ENCODE measurements around the gene MEI1.

The MEI1 gene

DNA sequence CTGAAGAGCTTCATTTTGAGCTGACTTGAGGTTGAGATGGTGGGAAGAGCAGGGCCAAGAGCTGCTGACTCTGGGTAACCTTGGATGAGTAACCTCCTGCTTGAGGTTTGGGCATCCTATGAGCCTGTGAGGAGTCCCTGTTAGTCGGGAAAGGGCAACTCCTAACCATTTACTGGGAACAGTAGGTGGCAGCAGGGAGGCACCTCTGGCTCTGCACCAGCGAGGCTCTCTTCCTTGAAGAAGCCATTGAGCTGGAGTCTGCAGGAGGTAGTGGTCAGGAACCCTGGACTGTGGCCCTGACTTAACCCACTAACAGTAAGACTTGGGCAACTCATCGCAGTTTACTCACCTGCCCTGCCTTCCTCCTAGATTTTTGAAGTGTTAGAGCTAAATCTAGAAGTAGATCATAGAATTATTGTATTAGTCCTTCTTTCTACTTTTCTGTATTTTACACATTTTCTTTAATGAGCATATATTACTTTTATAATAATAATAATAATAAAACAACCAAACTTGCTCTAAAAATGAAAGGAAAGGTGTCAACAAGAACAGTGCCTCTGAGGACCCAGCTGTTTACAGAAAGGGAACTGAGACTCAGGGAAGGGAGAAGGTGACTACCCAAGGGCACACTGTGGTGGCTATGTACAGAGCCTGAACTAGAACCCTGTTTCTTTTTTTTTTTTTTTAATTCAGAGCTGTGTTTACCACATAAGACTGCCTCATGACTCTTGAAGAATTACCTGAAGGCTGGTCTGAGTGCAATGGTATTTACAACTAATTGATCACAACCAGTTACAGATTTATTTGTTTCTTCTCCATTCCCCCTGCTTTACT, 47.5 kb downstream of the MEI1 start:
- DNase-seq (ENCODE audit: low read depth): peak; percentile 61

DNA sequence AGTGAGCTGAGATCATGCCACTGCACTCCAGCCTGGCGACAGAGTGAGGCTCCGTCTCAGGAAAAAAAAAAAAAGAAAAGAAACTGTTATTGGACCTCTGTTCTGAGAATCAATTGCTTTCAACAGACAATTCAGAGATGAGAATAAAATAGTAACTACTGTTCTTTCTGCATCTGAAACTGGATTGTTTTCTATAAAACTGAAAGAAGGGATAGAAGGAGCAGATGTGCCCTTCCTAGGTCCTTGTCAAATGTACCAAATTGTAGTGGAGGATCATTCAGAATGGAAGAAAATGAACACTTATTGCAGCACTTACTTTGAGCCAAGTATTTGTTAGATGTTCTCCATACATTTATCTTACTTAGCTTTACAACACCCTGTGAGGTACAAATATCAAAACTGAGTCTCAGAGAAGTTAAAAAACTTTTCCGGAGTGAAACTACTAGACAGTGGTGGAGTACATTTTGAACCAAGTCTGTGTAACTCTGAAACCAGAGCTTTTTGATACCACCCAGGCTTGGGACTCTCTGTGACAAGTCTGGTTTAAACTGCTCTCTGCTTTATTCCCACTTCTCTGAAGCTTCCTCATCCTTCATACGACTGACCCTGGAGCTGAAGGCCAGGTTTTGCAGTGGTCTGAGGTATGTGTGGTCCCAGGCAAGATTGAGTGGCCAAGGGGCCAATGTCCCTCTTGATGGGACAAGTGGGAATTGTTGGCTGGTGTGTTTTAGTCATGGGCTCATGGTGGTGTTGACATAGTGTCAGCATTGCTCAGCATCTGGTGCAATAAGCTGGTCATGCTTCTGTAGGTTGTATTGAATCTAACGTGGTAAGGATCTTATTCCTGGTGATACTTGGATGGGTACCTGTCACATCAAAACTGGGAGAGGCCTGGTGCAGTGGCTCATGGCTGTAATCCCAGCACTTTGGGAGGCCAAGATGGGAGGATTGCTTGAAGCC, 53.0 kb downstream of the MEI1 start:
- no peak for DNase-seq (ENCODE audit: low read depth)

DNA sequence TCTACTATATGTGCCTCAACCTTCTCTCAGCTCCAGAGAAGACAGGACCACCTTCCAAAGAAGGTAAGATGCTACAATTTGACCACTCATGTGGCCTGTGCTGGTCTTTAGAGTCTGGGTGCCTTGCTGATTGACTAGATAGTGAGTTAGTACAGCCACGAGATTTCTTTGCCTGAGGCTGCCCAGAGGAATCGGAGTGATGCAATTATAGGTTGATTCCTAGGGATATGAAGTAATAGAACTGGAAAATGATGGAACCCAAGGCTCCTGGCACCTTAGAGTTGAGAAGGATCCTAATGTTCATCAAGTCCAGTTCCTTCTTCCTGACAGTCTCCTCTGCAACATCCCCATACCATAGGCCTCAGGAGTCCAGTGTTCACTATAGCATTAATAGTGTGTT, 54.7 kb downstream of the MEI1 start:
- no peak for DNase-seq (ENCODE audit: low read depth)

DNA sequence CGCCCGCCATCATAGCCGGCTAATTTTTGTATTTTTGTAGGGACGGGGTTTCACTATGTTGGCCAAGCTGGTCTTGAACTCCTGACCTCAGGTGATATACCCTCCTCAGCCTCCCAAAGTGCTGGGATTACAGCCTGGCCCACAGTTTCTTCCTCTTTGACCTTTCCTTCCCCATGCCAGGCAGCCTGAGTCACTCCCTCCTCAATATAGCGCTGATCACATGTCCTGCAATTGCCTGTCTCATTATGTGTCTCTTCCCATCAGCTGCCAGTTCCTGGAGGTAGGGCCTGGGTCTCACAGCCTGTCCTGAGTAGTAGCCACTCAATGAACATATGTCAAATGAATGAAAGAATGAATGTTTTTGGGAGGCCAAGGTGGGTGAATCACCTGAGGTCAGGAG, 58.2 kb downstream of the MEI1 start:
- DNase-seq (ENCODE audit: low read depth): no peak

DNA sequence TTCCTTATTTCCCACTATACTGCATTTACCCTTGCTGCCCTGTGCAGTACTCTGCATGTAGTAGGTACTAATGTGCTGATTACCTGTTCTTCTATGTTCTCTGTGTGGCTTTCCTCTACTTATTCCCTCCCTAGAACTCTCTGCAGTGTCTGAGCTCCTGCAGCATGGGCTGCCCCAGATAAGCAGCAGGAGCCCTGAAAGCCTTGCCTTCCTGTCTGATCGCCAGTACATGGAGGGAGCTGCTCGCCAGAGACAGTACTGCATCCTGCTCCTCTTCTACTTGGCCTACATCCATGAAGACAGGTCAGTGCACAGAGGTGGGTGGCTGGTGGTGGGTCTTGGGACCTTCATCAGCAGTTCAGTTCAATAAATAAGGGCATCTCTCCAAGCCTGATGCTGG, 58.9 kb downstream of the MEI1 start:
- DNase-seq (ENCODE audit: low read depth): no peak

DNA sequence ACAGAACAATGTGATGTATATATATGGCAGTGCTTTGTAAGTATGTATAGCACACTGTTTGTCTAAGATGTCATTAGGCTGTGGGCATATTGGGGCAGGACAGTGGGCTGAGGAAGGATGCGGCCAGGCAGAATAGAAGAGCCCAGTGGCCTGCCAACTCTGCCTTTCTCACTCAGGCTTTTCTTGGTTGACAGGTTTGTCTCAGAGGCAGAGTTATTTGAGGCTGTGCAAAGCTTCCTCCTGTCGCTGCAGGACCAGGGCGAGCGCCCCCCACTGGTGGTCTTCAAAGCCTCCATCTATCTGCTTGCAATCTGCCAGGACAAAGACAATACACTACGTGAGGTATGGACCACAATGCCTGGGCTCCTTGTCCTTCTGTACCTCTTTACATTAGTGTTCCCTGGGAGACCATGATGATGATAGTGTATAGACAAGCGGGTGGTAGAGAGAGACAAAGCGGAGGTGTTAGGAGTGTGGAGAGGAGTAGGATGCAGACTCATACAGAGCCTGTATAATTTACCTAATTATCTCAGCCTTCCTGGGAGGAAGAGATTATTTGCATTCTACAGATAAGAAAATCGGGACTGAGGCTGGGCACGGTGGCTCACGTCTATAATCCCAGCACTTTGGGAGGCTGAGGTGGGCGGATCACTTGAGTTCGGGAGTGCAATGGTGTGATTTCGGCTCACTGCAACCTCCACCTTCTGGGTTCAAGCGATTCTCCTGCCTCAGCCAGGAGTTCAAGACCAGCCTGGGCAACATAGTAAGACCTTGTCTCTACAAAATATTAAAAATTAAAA, 63.9 kb downstream of the MEI1 start:
- no peak for DNase-seq (ENCODE audit: low read depth)

DNA sequence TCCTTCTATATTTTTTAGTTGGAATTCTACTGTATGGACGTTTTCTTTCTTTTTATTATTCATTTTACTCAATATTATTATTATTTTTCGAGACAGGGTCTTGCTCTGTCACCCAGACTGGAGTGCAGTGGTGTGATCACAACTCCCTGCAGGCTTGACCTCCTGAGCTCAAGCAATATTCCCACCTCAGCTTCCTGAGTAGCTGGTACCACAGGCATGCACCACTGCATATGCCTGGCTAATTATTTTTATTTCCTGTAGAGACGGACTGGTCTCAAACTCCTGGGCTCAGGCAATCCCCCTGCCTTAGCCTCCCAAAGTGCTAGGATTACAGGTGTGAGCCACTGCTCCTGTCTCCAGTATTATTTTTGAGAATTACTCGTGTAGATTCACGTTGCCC, 67.2 kb downstream of the MEI1 start:
- no peak for DNase-seq (ENCODE audit: low read depth)

DNA sequence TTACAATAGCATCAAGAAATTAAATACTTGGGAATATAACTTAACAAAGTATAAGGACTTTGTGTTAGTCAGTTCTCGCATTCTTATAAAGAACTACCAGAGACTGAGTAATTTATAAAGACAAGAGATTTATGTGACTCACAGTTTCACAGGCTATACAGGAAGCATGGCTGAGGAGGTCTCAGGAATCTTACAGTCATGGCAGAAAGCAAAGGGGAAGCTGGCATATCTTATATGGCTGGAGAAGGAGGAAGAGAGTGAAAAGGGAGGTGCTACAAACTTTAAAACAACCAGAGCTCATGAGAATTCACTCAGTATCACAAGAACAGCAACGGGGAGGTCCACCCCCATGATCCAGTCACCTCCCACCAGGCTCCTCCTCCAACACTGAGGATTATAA, 69.1 kb downstream of the MEI1 start:
- no peak for DNase-seq (ENCODE audit: low read depth)

DNA sequence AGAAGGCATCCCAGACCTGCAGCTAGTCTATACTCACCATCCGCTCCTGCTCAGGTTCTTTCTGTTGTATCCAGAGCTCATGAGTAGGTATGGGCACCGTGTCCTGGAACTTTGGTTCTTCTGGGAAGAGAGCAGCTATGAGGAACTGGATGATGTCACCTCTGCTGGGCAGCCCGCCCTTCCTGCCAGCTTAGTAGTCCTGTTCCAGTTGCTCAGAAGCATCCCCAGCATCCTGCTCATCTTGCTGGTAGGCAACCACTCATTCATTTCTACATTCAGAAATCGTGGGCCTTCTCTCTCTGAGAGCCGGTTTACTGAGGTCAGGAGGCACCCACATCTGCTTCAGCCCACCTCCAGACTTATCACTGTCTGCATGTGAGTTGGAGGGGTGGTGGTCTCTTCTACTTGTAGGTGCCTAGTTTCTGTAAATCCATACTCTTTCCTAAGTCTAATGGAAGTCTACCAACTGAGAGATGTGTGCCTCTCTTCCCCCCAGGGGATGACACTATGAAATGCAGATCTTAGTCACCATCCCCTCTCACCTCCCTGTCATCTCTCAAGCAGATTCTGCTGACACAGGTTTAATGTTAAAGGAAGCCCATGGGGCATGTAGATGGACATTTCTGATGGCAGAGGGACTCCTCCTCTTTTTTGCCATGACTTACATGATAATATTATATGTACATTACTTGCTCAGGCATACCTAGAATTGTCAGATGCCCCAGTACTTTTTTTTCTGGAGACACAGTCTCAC, 71.6 kb downstream of the MEI1 start:
- DNase-seq (ENCODE audit: low read depth): no peak

DNA sequence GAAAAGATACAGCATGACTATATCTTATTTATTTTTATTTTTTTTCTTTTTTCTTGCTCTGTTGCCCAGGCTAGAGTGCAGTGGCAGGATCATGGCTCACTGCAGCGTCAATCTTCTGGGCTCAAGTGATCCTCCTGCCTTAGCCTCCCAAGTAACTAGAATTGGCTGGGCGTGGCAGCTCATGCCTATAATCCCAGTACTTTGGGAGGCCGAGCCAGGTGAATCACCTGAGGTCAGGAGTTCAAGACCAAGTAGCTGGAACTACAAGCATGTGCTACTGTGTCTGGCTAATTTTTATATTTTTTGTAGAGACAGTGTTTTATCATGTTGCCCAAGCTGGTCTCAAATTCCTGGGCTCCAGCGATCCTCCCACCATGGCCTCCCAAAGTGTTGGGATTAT, 72.9 kb downstream of the MEI1 start:
- DNase-seq (ENCODE audit: low read depth): no peak

DNA sequence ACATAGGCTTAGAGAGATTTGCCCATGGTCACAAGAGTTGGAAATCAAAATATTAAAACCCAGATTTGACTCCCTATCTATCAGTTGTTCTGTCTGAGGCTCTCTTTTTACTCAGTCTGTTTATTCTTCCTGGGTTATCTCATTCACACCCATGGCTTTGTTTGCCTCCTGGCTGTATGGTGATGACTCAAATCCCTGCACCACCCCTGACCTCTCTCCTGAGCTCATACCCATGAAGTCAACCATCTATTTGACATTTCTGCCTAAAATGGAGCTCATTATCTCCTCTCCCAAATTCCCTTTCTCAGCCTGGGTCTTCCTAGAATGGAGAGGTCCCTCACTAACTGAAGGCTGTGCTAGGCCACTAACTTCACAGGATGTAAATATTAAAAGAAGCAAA, 73.3 kb downstream of the MEI1 start:
- no peak for DNase-seq (ENCODE audit: low read depth)

DNA sequence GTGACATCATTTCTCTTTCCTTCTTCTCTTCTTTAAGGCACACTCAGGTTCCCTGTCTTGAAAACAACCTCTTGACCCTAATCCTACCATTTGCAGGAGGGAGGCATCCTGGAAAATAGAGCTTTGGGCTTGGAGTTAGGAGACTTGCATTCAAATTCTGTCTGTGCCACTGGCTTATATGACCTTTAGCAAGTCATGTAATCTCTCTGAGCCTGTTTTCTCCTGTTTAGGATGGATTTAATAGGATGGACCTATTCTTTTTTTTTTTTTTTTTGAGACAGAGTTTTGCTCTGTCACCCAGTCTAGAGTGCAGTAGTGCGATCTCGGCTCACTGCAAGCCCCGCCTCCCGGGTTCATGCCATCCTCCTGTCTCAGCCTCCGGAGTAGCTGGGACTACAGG, 76.0 kb downstream of the MEI1 start:
- no peak for DNase-seq (ENCODE audit: low read depth)

DNA sequence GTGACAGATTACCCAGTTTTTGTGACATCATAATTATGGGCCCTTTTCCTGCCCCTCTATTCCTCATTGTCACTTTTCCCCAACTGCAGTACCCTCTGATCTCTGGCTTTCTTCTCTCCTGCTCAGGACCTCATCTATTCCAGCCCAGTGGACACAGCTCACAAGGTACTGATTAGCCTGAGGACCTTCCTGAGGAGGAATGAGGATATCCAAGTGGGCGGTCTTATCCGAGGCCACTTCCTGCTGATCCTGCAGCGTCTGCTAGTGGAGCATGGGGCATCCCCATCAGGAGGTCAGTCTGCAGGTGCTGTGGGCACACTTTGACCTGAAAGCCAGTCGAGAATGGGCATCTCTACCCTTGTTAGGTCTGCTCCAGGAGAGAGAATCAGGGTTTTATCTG, 76.7 kb downstream of the MEI1 start:
- DNase-seq (ENCODE audit: low read depth): no peak

DNA sequence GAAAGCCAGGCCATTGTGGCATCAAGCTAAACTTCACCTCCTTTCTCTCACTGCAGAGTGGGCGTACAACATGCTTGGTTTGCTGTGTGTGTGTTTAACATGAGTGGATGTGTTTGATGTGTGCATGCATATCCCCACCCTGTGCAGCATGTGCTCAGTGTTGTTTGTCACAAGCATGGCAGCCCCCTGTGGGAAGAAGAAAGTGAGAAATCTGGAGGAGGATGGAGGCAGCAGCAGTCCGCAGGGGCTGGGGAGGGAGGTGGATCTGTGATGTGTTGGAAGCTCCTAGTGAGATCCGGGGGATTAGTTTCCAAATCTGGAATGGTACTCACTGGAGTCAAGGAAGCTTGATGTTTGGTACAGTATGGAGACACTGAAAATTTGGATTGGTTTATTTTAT, 77.1 kb downstream of the MEI1 start:
- no peak for DNase-seq (ENCODE audit: low read depth)

DNA sequence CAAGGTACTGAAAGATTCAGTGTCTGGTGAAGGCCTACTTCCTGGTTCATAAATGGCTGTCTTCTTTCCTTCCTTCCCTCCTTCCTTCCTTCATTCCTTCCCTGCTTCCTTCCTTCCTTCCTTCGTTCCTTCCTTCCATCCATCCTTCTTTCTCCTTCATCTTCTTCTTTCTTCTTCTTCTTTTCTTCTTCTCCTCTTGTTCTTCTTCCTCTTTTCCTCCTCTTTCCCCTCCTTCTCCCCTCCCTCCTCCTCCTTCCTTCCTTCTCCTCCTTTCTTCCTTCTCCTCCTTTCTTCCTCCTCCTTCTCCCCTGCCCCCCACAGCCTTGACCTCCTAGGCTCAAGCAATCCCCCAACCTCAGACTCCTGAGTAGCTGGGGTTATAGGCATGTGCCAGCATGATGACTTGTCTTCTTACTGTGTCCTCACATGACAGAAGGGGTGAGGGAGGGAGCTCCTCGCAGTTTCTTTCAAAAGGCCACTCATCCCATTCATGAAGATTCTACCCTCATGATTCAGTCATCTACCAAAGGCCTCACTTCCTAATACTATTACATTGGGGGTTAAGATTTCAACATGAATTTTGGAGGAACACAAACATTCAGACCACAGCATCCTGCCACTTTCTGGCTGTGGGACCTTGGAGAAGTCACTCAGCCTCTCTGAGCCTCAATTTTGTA, 78.6 kb downstream of the MEI1 start:
- no peak for DNase-seq (ENCODE audit: low read depth)

DNA sequence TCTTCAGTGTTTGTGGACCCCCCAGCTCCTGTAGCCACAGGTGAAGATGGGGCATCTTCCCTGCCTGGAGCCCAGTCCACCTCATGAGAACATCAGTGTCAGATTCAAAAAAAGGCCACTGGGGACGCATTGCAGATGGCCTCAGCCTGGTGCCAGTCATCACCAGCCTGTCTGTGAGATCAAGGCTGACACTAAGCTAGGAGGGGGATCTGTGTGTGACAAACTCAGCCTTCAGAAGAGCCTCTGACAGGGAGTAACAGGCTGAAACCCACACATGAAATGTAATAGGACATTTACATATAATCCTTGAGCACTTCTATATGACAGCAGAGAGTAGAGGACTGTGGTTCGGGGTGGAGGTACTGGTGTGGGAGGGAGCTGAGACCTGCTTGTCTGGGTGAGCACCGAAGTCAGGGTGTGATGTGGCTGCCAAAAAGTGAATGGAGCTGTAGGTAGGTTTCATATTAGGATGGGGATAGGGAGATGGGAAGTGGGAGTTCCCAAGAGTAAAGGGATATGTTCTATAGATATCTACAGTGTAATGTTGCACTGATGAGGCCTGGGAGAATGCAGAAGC, 80.7 kb downstream of the MEI1 start:
- no peak for DNase-seq (ENCODE audit: low read depth)

DNA sequence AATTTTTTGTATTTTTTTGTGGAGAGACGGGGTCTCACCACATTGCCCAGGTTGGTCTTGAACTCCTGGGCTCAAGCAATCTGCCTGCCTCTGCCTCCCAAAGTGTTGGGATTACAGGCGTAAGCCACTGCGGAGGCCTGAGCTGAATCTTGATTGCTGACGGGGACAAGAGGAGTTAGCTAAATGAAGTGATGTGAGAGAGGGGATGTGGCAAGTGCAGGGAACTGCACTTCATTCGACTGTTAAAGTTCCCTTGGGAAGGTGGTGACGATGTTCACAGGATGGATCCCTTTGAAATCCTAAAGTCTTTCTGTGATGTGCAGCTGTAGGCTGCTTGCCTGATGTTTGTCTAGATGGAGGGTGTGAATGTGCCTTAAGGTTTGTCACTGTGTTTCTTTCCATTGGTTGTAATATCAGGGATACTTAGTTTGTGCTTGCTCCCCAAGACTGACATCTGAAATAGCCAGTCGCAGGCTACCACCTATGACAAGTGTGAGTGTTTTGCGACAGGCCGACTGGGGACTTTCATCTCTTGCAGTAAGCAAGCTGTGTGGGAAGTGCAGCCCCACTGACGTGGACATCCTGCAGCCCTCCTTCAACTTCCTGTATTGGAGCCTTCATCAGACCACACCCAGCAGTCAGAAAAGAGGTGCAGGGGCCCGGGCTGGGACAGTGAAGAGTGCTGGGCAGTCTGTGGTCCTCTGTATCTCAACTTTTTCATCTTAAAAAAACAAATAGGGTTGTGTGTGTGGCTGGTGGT, 81.6 kb downstream of the MEI1 start:
- no peak for DNase-seq (ENCODE audit: low read depth)

DNA sequence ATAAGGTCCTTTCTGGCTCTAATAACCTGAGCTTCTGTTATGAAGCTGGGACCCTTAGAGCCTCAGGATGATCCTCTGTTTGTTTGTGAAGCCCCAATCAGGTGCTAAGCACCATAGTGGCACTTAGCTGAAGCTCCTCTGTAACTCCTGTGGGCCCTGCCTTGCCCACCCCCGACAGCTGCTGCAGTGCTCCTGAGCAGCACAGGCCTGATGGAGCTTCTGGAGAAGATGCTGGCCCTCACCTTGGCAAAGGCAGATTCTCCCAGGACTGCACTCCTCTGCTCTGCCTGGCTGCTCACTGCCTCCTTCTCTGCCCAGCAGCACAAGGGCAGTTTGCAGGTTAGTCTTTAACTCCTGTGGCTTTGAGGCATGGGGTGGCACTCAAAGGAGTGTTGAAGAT, 82.2 kb downstream of the MEI1 start:
- DNase-seq (ENCODE audit: low read depth): no peak

DNA sequence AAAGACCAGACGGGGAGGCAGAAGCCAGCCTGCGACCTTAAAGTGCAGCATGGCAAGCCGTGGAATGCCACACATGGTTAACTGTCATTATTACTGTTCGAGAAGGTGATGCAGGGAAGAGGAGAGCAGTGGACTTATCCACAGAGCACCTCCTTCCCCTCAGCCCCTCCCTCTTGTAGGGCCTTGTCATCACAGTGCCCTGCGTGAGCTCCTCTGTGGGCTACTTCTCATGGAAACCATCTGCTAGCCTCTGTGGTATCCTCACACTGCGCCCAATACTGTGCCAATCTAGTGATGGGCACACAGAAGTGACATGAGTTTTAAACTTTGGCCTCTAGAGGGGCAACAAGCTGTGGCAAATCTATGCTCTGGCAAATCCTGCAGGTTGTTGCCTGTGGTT, 83.0 kb downstream of the MEI1 start:
- no peak for DNase-seq (ENCODE audit: low read depth)

DNA sequence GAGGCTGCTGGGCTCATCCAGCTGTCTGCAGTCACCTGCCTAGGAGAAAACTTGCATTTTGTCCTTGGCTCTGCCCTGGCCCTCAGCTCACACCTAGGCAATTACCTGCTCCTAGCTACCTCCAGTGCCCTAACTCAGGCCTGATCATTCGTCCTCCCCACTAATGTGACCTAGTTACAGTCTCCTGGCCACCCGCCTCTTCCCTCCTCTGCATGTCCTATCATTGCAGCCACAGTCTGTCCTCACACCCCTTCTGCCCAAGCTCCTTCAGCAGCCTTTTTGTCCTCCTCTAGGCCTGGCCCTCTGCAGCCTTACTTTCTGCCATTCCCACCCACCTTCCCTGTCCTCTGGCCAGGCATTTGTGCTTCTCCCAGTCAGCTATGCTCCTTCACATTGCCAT, 83.4 kb downstream of the MEI1 start:
- no peak for DNase-seq (ENCODE audit: low read depth)
